ENCODE results near the gene ARHGAP30. TPM values are rescaled to one million over a fixed set of nuclear protein-coding genes. Genes with fewer than 3 reads are reported as not detected.

The ARHGAP30 gene
- total RNA-seq, 1 donor from 2014 or later = 14.5 TPM

GRCh38 chr1:161096015-161096414 lies 26.3 kb upstream of the ARHGAP30 start:
- Histone ChIP-seq H3K27me3 (no peaks in the 10 kb centered on the region), H3K36me3 (peaks cover 0 to 11% of the 10 kb centered on the region in 2 donors), H3K9me3 (no peaks in the 10 kb centered on the region), H3K4me3 (no peak overlapping the region), H3K4me1 (peaks cover 16% of the 10 kb centered on the region), H3K27ac (no peak overlapping the region)
- intact Hi-C loops (cut with DNase I) = loop anchor here (5.0 to 10.0 kb wide), 2 partner anchors 49 to 101 kb away; partner anchors contain the start of gene USF1
- TF ChIP-seq POLR2AphosphoS5 (IDR thresholded peaks at IDR 0.05; ENCODE audit: insufficient read depth in 1 of 2, low read depth in 1 of 2) = no peak
- TF ChIP-seq, protein P1, sequence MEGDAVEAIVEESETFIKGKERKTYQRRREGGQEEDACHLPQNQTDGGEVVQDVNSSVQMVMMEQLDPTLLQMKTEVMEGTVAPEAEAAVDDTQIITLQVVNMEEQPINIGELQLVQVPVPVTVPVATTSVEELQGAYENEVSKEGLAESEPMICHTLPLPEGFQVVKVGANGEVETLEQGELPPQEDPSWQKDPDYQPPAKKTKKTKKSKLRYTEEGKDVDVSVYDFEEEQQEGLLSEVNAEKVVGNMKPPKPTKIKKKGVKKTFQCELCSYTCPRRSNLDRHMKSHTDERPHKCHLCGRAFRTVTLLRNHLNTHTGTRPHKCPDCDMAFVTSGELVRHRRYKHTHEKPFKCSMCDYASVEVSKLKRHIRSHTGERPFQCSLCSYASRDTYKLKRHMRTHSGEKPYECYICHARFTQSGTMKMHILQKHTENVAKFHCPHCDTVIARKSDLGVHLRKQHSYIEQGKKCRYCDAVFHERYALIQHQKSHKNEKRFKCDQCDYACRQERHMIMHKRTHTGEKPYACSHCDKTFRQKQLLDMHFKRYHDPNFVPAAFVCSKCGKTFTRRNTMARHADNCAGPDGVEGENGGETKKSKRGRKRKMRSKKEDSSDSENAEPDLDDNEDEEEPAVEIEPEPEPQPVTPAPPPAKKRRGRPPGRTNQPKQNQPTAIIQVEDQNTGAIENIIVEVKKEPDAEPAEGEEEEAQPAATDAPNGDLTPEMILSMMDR (IDR thresholded peaks at IDR 0.05) = no peak
- TF ChIP-seq POLR2A (IDR thresholded peaks at IDR 0.05) = no peak
- DNase-seq (ENCODE audit: extremely low spot score in 2 of 2) = no peak

DNA sequence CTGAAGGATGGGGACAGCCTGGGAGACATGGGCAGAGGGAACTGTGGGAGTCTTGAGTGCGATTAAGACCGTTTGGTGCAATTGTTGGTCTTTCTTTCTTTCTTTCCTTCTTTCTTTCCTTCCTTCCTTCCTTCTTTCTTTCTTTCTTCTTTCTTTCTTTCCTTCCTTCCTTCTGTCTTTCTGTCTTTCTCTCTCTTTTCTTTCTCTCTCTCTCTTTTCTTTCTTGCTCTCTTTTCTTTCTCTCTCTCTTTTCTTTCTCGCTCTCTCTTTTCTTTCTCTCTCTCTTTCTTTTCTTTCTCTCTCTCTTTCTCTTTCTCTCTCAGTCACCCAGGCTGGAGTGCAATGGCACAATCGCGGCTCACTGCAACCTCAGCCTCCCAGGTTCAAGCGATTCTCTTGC lies 25.5 kb upstream of the ARHGAP30 start:
- intact Hi-C loops (cut with DNase I) = loop anchor here (5.0 to 10.0 kb wide), 2 partner anchors 48 to 100 kb away; partner anchors contain the start of gene USF1
- Histone ChIP-seq H3K4me3 (no peak overlapping the region), H3K27me3 (no peaks in the 10 kb centered on the region), H3K9me3 (no peaks in the 10 kb centered on the region), H3K4me1 (peaks cover 16% of the 10 kb centered on the region), H3K36me3 (peaks cover 0 to 4% of the 10 kb centered on the region in 2 donors), H3K27ac (no peak overlapping the region)
- no peak for TF ChIP-seq POLR2AphosphoS5 (IDR thresholded peaks at IDR 0.05; ENCODE audit: insufficient read depth in 1 of 2, low read depth in 1 of 2)
- TF ChIP-seq, protein P1 (IDR thresholded peaks at IDR 0.05) = no peak
- TF ChIP-seq POLR2A (IDR thresholded peaks at IDR 0.05) = no peak
- no peak for DNase-seq (ENCODE audit: extremely low spot score in 2 of 2)

DNA sequence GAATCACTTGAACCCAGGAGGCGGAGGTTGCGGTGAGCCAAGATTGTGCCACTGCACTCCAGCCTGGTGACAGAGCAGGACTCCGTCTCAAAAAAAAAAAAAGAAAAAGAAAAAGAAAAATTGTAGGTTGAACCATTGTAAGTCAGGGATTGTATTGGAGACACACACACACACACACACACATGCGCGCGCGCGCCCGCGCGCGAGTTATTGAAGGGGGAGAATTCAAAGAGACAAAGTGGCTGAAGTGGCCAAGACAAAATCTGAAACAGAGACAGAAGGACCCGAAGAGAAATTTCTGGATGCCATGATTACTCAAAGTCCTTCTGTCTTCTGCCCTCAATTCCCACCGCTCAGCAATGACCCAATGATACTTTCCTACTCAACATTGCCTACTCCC lies 24.8 kb upstream of the ARHGAP30 start:
- H3K9me3 ChIP-seq = no peaks in the 10 kb centered on the region
- no peaks in the 10 kb centered on the region for H3K27me3 ChIP-seq
- H3K27ac ChIP-seq = no peak overlapping the region
- H3K36me3 ChIP-seq = no peaks in the 10 kb centered on the region
- TF ChIP-seq, protein P1 (IDR thresholded peaks at IDR 0.05) = no peak
- TF ChIP-seq POLR2AphosphoS5 (IDR thresholded peaks at IDR 0.05; ENCODE audit: insufficient read depth in 1 of 2, low read depth in 1 of 2) (no peak), POLR2A (IDR thresholded peaks at IDR 0.05) (no peak)
- H3K4me3 ChIP-seq = no peak overlapping the region
- H3K4me1 ChIP-seq = peaks cover 16% of the 10 kb centered on the region
- intact Hi-C loops (cut with DNase I) = loop anchor here (10.0 kb wide), 1 partner anchor 100 kb away; no protein-coding TSS in a partner anchor
- DNase-seq (ENCODE audit: extremely low spot score in 2 of 2) = no peak

GRCh38 chr1:161092621-161093028 lies 22.9 kb upstream of the ARHGAP30 start:
- H3K9me3 ChIP-seq = no peaks in the 10 kb centered on the region
- H3K27me3 ChIP-seq = no peaks in the 10 kb centered on the region
- no peak overlapping the region for H3K4me3 ChIP-seq
- intact Hi-C loops (cut with DNase I) = loop anchor here (10.0 kb wide), 1 partner anchor 98 kb away; no protein-coding TSS in a partner anchor
- no peak for DNase-seq (ENCODE audit: extremely low spot score in 2 of 2)
- TF ChIP-seq POLR2A (IDR thresholded peaks at IDR 0.05) = no peak
- TF ChIP-seq POLR2AphosphoS5 (IDR thresholded peaks at IDR 0.05; ENCODE audit: insufficient read depth in 1 of 2, low read depth in 1 of 2) = peak in 1 of 2 donors; percentile 60
- TF ChIP-seq, protein P1 (IDR thresholded peaks at IDR 0.05) = no peak
- no peaks in the 10 kb centered on the region for H3K36me3 ChIP-seq
- no peak overlapping the region for H3K27ac ChIP-seq
- peaks cover under 1% of the 10 kb centered on the region for H3K4me1 ChIP-seq

- H3K9me3 ChIP-seq = no peaks in the 10 kb centered on the region
- no peaks in the 10 kb centered on the region for H3K27me3 ChIP-seq
- H3K4me3 ChIP-seq = no peak overlapping the region
- H3K36me3 ChIP-seq = no peaks in the 10 kb centered on the region
- peak overlapping the region; percentile 48 for H3K27ac ChIP-seq
- no peaks in the 10 kb centered on the region for H3K4me1 ChIP-seq
- no peak for DNase-seq (ENCODE audit: extremely low spot score in 2 of 2)
- TF ChIP-seq, protein P1 (IDR thresholded peaks at IDR 0.05) = no peak
- intact Hi-C loops (cut with DNase I) = loop anchor here (10.0 kb wide), 1 partner anchor 97 kb away; no protein-coding TSS in a partner anchor
Observed at GRCh38 chr1:161091796-161092507, 22.3 kb upstream of the ARHGAP30 start.

Data from vagina (tissue), 2 donors.